Cardiac muscle cell (in vitro differentiated cells and primary cell): ENCODE data around the gene ZNF268. TPM values are rescaled to one million over a fixed set of nuclear protein-coding genes. Genes with fewer than 3 reads are reported as not detected.

ENCODE experiments used
- DNase-seq, 2 donors: peaks; one replicate each; pipeline versions ENCODE4 v3.0.0 to v3.0.0-alpha.2; 2010 to 2017; ENCODE audit warnings: low read depth in 1 of 2, low spot score in 1 of 2
- H3K27ac ChIP-seq: fragments of 200-600 bp; sonication (generic); 2 replicates; pipeline ENCODE4 v1.5.1; 2016
- H3K27me3 ChIP-seq: fragments of 200-600 bp; sonication (generic); 2 replicates; pipeline ENCODE4 v1.6.0; 2016; ENCODE audit warnings: control low read depth
- H3K36me3 ChIP-seq: fragments of 200-600 bp; sonication (generic); 2 replicates; pipeline ENCODE4 v1.5.1; 2016; ENCODE audit warnings: control low read depth
- H3K4me1 ChIP-seq: fragments of 200-600 bp; sonication (generic); 2 replicates; pipeline ENCODE4 v1.8.1; 2017; ENCODE audit warnings: low read depth, mild to moderate bottlenecking, mixed run types
- H3K4me3 ChIP-seq: fragments of 200-600 bp; sonication (generic); 2 replicates; pipeline ENCODE4 v1.5.1; 2016; ENCODE audit warnings: mild to moderate bottlenecking
- H3K9me3 ChIP-seq: fragments of 200-600 bp; sonication (generic); 2 replicates; pipeline ENCODE4 v1.5.1; 2017; ENCODE audit warnings: low read depth, mild to moderate bottlenecking, control low read depth
- polyA plus RNA-seq: library from polyadenylated mRNA; unstranded; fragments of >200 nt; fragmentation: Nextera tagmentation; extraction: Ambion mirVana; gene quantifications from 2 replicates; pipeline ENCODE4 v1.2.1, GENCODE V29; 2016
- total RNA-seq: library from RNA; depleted of rRNA; stranded (reverse); fragments of >200 nt; gene quantifications from 2 replicates; pipeline ENCODE4 v1.2.3, GENCODE V29; 2016
- TF ChIP-seq, protein P1 (sequence below): IDR thresholded peaks from 2 replicates; pipeline ENCODE4 v1.5.1; 2012; ENCODE audit warnings: low read depth, mild to moderate bottlenecking, low read length

The ZNF268 gene
- total and polyA plus RNA-seq, 2 experiments from 2014 or later: 12.4 to 34.1 TPM

DNA sequence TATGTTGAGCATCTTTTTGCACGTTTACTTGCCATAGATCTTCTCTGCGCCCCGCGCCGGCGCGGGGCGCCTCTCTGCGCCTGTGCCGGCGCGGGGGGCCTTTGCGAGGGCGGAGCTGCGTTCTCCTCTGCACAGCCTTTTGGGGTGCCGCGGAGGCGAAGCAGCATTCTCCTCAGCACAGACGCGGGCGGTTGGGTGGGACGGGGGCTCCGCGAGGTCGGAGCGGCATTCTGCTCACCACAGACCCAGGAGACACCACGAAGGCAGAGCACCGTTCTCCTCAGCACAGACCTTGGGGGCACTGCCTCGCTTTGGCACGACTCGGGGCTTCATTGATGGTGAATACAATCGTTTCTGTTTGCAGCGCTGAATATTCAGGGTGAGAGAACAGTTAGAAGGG is 82.9 kb downstream of the ZNF268 start:
- Histone ChIP-seq H3K4me3 (no peak overlapping the region), H3K4me1 (no peaks in the 10 kb centered on the region), H3K27me3 (no peaks in the 10 kb centered on the region), H3K9me3 (no peaks in the 10 kb centered on the region), H3K27ac (no peak overlapping the region), H3K36me3 (no peaks in the 10 kb centered on the region)
- TF ChIP-seq, protein P1, sequence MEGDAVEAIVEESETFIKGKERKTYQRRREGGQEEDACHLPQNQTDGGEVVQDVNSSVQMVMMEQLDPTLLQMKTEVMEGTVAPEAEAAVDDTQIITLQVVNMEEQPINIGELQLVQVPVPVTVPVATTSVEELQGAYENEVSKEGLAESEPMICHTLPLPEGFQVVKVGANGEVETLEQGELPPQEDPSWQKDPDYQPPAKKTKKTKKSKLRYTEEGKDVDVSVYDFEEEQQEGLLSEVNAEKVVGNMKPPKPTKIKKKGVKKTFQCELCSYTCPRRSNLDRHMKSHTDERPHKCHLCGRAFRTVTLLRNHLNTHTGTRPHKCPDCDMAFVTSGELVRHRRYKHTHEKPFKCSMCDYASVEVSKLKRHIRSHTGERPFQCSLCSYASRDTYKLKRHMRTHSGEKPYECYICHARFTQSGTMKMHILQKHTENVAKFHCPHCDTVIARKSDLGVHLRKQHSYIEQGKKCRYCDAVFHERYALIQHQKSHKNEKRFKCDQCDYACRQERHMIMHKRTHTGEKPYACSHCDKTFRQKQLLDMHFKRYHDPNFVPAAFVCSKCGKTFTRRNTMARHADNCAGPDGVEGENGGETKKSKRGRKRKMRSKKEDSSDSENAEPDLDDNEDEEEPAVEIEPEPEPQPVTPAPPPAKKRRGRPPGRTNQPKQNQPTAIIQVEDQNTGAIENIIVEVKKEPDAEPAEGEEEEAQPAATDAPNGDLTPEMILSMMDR: no peak
- no peak for DNase-seq

Other genes starting within 250 kb of the ZNF268 start
- 6.6 and 13.3 TPM in 2 replicates for gene ZNF605, start 225.2 kb upstream of the ZNF268 start, total RNA-seq
- gene ZNF605, start 225.2 kb upstream of the ZNF268 start, polyA plus RNA-seq: 8.2 and 10.1 TPM in 2 replicates
- 5.2 and 18.5 TPM in 2 replicates for gene ZNF26, start 195.1 kb upstream of the ZNF268 start, total RNA-seq
- gene ZNF26, start 195.1 kb upstream of the ZNF268 start, polyA plus RNA-seq: 5.0 and 6.1 TPM in 2 replicates
- 18.4 and 29.2 TPM in 2 replicates for gene ZNF84, start 144.0 kb upstream of the ZNF268 start, total RNA-seq
- 22.5 and 31.5 TPM in 2 replicates for gene ZNF84, start 144.0 kb upstream of the ZNF268 start, polyA plus RNA-seq
- 10.1 and 14.7 TPM in 2 replicates for gene ZNF140, start 100.6 kb upstream of the ZNF268 start, total RNA-seq
- gene ZNF140, start 100.6 kb upstream of the ZNF268 start, polyA plus RNA-seq: 15.7 and 18.1 TPM in 2 replicates
- 1.3 and 2.7 TPM in 2 replicates for gene ZNF891, start 51.2 kb upstream of the ZNF268 start, total RNA-seq
- gene ZNF891, start 51.2 kb upstream of the ZNF268 start, polyA plus RNA-seq: 0.65 and 0.91 TPM in 2 replicates
- gene ZNF10, start 50.9 kb upstream of the ZNF268 start, total RNA-seq: 7.0 and 9.9 TPM in 2 replicates
- 9.5 and 14.9 TPM in 2 replicates for gene ZNF10, start 50.9 kb upstream of the ZNF268 start, polyA plus RNA-seq
- not detected in 2 replicates for gene ANHX, start 54.4 kb downstream of the ZNF268 start, total RNA-seq
- gene ANHX, start 54.4 kb downstream of the ZNF268 start, polyA plus RNA-seq: not detected in 2 replicates